NCI-H510A (cell line): ENCODE results near the gene MAP4K3.

Experiments
- DNase-seq: peaks from one replicate; lab custom pipeline; 2025; lab: John Stamatoyannopoulos, UW

The MAP4K3 gene

GRCh38 chr2:39436592-39437521 lies at the start of gene MAP4K3:
Gene MAP4K3 (minus strand): TSS chr2:39437285. CDS start chr2:39436987, 298 bp downstream.
- peak; percentile 93 for DNase-seq

GRCh38 chr2:39486071-39486470 lies 49.0 kb upstream of the MAP4K3 start:
- no peak for DNase-seq

DNA sequence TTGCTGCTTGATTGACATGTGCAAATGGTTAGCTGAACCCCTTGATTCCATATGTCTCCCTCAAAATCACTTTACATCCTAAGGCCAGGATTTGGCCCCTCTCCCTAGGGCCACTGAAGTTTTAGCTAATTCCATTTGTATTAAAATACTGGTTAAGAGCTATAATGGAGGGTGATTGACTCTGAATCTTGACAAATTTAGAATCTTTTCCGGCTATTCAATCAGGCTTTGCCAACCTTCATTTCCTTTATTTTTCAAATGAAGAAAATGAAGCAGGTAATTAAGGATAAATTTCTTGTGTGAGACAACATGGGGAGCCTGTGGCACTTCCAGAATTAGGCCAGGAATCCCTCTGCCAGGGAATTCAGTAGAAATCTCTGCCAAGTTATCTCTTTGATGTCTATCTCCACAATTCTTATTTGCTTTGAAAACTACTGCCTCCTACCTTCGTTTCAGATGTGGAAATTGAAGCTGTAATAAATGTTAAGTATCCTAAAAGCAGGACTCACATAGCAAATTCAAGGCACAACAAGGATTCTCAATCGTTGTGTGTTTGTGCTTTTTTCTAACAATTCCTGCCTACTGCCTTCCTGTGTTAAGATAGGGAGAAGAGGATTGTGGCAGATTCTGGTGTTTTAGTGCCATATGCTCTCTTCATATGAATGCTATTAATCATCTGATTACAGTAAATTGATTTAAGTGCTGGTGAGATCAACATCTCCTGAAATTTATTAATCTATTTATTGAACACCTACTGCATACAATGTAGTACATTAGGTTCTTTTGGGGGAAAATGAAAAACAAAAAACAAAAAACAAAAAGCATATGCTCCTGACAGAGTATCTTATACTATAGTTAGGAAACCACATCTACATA lies 47.8 kb upstream of the MAP4K3 start:
- DNase-seq, result no peak

DNA sequence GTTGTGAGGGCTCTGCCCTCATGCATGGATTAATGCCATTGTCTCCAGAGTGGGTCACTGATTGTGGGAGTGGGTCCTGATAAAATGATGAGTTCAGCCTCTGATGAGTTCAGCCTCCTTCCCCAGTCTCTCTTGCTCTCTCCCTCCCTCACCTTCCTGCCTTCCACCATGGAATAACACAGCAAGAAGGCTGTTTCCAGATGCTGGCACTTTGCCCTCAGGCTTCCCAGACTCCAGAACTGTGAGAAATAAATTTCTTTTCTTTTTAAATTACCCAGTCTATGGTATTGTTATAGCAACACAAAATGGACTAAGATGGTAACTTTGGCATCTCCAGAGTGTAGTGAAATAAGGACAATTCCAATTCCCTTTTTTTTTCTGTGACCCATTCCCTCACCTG lies 47.1 kb upstream of the MAP4K3 start:
- DNase-seq, result no peak

GRCh38 chr2:39483534-39483933 lies 46.4 kb upstream of the MAP4K3 start:
- DNase-seq, result no peak

DNA sequence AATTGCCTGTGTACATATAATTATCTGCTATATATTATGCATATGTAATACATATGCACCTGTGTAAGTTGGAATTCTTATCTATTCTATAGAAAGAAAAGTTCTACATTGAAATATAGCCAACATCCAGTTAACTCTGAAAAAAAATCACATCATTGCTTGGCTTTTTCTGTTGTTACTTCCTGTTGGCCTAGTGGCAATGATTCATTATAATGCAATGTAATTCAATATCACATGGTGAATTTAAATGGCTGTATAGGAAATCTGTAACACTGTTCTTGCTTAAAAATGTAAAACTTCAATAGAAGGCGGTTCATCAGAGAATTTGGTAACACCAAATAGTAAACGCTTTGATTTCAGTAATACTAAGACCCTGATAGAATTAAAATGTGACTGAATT lies 44.5 kb upstream of the MAP4K3 start:
- DNase-seq, result no peak

DNA sequence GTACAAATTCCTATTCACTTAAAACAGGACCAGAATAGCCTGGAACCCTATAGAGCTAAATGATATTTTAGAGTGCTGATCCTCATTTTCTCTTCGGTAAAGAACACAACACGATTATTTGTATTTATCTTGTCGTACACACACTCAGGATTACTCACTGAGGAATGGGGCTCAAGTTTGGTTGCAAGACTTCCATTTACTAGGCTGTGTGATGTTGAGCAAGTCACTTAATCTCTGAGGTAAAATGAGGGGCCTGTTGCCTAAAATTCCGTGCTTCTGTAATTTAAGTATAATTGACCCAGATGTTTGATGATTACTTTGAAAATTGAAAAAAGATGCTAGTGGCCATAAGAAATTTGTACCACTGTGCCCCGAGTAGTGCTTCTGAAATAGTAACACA lies 42.6 kb upstream of the MAP4K3 start:
- DNase-seq, result no peak

DNA sequence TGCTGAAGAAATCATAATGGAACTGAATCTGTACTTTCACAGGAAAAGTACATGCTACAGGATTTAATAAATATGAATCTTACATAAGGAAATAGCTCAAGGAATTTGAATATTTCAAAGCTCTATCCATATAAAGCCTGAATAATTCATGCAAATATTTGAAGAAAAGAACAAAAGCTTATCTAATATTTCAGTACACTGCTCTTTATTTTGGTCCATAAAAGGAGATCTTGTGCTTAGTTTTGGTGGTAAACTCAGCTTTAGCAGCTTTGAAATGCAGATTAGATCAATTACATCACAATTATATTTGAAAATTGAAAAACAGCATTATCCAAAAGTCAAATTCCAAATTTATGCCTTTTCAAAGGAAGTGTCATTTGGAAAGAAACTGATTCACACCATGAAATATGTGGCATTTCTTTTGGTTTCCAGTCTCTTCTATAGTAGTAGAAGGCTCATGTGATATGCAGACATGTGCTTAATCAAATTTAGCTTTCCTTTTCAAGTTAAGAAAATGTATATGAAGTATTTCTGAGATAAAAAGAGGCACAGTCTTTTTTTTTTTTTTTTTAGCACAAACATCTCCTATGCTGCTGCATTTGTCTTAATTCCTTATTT lies 42.1 kb upstream of the MAP4K3 start:
- no peak for DNase-seq

GRCh38 chr2:39476524-39476923 lies 39.4 kb upstream of the MAP4K3 start:
- no peak for DNase-seq

DNA sequence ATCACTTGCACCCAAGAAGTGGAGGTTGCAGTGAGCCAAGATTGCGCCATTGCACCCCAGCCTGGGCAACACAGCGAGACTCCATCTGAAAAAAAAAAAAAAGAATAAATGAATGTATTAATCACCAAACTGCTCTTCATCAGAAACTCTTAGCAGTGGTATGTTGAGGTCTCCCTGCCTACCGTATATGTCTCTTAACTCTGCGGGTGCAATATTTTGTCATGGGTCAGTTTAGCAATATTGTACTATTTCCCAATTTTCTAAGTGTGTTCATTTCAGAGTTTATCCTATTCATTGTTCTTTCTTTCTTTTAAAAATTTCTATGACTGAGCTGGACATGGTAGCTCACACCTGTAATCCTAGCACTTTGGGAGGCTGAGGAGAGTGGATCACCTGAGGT lies 37.9 kb upstream of the MAP4K3 start:
- DNase-seq, result no peak

DNA sequence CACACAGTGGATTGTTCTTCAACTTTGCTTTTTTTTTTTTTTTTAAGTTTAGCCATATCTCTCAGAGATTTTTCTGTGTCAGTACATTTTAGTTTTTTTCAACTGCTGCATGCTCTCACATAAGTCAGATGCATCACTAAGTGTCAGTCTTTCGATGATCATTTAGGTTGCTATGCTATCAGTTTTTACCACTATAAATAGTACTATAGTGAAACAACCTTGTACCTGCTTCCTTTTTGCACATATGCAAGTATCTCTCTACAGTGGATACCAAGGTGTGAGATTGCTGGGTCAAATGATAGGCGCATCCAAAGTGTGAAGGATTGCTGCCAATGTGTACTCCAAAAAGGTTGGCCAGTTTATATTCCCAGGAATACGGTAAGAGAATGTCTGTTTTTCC lies 33.5 kb upstream of the MAP4K3 start:
- DNase-seq, result no peak

- no peak for DNase-seq
These were observed 32.7 kb upstream of the MAP4K3 start for GRCh38 chr2:39469807-39470206.

DNA sequence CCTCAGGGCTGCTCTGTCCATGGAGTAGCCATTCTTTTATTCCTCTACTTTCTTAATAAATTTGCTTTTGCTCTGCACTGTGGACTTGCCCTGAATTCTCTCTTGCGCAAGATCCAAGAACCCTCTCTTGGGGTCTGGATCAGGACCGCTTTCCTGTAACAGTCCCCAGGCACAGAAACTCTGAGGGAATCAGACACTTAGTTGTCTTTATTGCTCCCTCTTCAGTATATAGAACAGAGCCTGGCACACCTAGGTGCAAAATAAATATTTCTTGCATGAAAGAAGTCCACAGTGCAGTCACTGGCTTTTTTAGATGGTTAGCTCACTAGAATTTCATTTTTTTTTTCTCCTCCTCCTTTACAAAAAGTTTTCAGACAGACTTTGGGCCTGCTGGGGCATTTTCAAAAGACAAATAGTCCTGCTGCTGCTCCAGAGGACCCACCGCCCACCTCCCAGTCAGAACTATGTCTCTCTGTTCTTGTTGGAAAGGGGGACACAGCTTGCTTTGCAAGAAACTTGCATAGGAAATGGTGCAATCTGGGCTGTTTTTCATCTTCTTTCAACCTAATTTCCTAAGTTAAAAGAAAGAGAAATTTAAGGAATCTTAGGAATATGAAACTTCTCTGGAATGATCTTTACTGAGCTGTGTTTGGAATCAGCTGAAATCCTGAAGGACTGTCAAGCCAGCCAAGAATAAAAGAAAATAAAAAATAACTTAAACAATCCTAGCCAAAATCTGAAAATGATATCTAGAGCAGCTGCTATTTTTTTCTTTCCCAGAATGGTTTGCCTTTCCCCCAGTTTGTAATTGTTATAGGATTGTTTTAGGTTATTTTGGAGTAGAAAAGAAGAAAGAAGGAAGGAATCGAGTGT lies 31.7 kb upstream of the MAP4K3 start:
- DNase-seq, result no peak

DNA sequence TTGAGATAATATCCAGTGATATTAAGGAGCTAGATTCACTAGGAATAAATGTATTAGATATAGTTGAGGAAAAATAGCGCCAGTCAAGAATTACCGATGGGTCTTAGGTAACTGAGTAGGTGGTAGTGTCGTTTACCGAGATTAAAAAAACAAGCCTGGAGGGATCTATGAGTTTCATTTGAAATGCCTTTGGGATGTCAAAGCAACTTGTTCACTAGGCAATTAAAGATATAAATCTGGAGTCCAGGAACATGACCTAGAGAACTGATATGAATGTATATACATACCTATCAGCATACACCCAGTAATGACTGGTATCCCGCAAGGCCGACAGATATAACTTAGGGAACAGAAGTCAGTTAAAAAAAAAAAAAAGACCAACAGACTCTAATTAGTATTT lies 29.2 kb upstream of the MAP4K3 start:
- DNase-seq, result no peak

- no peak for DNase-seq
These were observed 27.8 kb upstream of the MAP4K3 start for GRCh38 chr2:39464864-39465263.

DNA sequence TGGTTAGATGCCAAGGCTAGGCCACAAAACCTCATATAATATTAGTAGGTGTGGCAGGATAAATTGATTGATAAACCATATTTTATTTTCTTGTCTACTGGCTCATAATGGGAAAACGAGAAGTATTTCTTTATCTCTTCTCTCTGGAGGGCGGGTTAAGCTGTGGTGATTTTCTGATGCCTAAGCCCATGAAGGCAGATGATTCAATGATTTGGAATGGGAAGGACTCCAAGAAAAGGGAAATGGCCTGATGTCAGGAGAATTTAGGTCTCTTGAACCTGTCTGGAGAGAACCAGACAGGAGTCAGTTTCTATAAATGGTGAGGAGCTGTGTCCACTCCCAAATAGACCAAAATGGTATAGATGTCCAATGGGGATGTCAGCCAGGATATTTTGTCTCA lies 18.7 kb upstream of the MAP4K3 start:
- no peak for DNase-seq

DNA sequence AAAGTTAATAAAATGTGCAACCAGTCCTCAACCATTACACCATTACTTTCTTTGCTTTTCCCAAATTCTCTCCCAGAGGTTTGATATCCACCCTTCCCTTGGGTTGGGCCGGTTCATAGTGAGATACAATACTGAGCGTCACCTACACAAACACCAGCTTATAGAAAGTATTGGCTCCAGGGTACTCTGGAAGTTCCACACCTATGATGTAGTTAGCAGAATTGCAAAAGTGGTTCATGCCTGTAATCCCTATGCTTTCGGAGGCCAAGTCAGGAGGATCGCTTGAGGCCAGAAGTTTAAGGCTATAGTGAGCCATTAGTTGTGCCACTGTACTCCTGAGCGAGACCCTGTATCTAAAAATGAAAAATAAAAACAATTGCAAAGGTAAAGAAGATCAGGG lies 15.3 kb upstream of the MAP4K3 start:
- DNase-seq, result no peak

GRCh38 chr2:39451954-39452353 lies 14.9 kb upstream of the MAP4K3 start:
- DNase-seq, result no peak

GRCh38 chr2:39448169-39448502 lies 11.1 kb upstream of the MAP4K3 start:
- DNase-seq, result no peak

DNA sequence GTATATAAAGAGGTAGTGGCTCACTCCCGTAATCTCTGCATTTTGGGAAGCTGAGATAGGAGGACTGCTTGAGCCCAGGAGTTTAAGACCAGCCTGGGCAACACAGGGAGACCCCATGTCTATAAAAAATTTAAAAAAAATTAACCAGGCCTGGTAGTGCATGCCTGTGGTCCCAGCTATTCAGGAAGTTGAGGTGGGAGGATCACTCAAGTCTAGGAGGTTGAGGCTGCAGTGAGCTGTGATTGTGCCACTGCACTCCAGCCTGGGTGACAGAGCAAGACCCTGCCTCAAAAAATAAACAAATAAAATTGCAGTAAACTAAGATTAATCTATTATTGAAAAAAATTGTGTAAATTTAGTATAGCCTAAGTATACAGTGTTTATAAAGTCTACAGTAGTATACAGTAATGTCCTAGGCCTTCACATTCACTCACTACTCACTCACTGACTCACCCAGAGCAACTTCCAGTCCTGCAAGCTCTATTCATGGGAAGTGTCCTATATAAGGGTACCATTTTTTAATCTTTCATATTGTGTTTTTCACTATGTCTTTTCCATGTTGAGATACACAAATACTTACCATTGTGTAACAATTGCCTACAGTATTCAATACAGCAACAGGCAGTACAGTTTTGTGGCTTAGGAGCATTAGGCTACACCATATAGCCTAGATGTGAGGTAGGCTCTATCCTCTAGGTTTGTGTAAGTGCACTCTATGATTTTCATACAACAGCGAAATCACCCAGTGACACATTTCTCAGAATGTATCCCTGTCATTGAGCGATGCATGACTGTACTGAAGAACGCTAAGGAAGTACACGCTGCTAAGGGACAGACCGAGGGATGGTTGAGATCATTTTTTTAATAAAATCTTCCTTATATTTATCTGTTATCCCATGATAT lies 10.4 kb upstream of the MAP4K3 start:
- no peak for DNase-seq

DNA sequence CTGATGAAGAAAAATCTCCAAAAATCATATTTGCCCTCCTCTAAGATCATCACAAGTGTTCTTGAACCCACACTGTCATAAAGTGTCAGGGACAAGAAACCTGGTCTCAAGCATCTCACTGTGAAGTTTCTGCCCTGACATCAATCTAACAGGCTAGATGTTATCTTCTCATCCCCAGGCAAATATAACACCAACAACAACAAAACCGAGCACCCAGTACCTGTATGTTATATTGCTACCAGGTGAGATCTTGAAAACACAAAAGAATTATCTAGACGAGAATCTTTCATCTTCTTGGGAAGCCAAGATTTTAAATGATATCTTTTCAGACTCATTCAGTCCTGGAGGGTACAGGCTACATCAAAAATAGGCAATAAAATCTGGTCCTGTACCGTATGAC lies 8.8 kb upstream of the MAP4K3 start:
- DNase-seq, result no peak
